A172 (cell line): ENCODE results near the gene RPTOR. TPM values are rescaled to one million over a fixed set of nuclear protein-coding genes. Genes with fewer than 3 reads are reported as not detected.
"Not testable (repeated sequence)": the region's sequence is repeated elsewhere in the genome, so short reads cannot be mapped to it uniquely, and the experiment has no call there.

Source experiments
- DNase-seq: peaks from one replicate; pipeline ENCODE4 v3.0.0-alpha.2; 2015; ENCODE audit warnings: low spot score
- total RNA-seq: library from RNA; depleted of rRNA; stranded (reverse); fragments of >200 nt; shearing (Covaris generic); gene quantifications from 2 replicates; pipeline ENCODE4 v1.2.3, GENCODE V29; 2014

RPTOR gene
- total RNA-seq, 1 experiment from 2014 or later: 20.7 TPM

- peak; percentile 38 for DNase-seq
Observed at GRCh38 chr17:80513892-80514291, 30.7 kb upstream of the RPTOR start.

GRCh38 chr17:80516171-80516932 lies 28.3 kb upstream of the RPTOR start:
- DNase-seq: no peak

GRCh38 chr17:80517641-80518040 lies 27.0 kb upstream of the RPTOR start:
- no peak for DNase-seq

GRCh38 chr17:80518392-80518791 lies 26.2 kb upstream of the RPTOR start:
- DNase-seq: no peak

- no peak for DNase-seq
Observed at GRCh38 chr17:80519091-80519781, 25.4 kb upstream of the RPTOR start.

- no peak for DNase-seq
Observed at GRCh38 chr17:80520810-80521455, 23.7 kb upstream of the RPTOR start.

- DNase-seq: no peak
Observed at GRCh38 chr17:80523054-80523744, 21.4 kb upstream of the RPTOR start.

- no peak for DNase-seq
Observed at GRCh38 chr17:80523956-80524712, 20.5 kb upstream of the RPTOR start.

- DNase-seq: no peak
Observed at GRCh38 chr17:80526116-80526910, 18.3 kb upstream of the RPTOR start.

GRCh38 chr17:80527016-80527645 lies 17.5 kb upstream of the RPTOR start:
- peak; percentile 33 for DNase-seq

- no peak for DNase-seq
Observed at GRCh38 chr17:80528536-80528935, 16.1 kb upstream of the RPTOR start.

GRCh38 chr17:80529104-80529903 lies 15.3 kb upstream of the RPTOR start:
- no peak for DNase-seq

GRCh38 chr17:80529904-80530292 lies 14.7 kb upstream of the RPTOR start:
- no peak for DNase-seq

- DNase-seq: no peak
Observed at GRCh38 chr17:80531400-80531799, 13.2 kb upstream of the RPTOR start.

GRCh38 chr17:80537386-80537785 lies 7.3 kb upstream of the RPTOR start:
- DNase-seq: not testable (repeated sequence)

- no peak for DNase-seq
Observed at GRCh38 chr17:80538484-80538883, 6.2 kb upstream of the RPTOR start.

GRCh38 chr17:80539022-80539641 lies 5.5 kb upstream of the RPTOR start:
- no peak for DNase-seq

GRCh38 chr17:80545499-80545826 lies 825 bp downstream of the RPTOR start:
- DNase-seq: no peak

GRCh38 chr17:80546267-80546666 lies 1.6 kb downstream of the RPTOR start:
- DNase-seq: no peak
